ENCODE data around the gene TEX35.

TEX35 gene

DNA sequence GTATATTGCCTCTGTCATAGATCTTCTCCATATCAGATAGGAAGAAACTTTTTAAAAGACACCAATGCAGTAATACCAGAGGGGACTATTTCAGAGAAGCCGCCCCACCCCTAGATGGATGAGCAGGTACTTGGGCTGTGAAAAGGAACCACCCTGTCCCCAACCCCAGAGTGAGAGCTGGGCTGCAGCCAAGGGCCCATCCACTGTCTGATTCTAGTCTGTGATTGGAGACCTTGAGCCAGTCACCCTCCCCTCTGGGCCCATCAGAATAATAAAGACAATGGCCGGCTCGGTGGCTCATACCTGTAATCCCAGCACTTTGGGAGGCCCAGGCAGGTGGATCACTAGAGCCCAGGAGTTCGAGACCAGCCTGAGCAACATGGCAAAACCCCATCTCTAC lies 21.2 kb upstream of the TEX35 start:
- Histone ChIP-seq H2AFZ (ENCODE audit: low read depth, low read length) (no peak overlapping the region), H3K36me3 (ENCODE audit: insufficient read depth, low read length) (no peaks in the 10 kb centered on the region), H4K20me1 (ENCODE audit: insufficient read depth, low read length) (no peaks in the 10 kb centered on the region), H3K9ac (ENCODE audit: low read depth, low read length) (no peak overlapping the region), H3K4me1 (ENCODE audit: insufficient read depth, low read length) (no peaks in the 10 kb centered on the region), H3K27me3 (ENCODE audit: insufficient read depth, low read length, poor library complexity) (no peaks in the 10 kb centered on the region), H3K79me2 (ENCODE audit: insufficient read depth, low read length) (no peaks in the 10 kb centered on the region), H3K27ac (ENCODE audit: low read length) (no peak overlapping the region), H3K9me3 (ENCODE audit: insufficient read depth, low read length, severe bottlenecking) (no peaks in the 10 kb centered on the region), H3K4me3 (ENCODE audit: low read depth in 1 of 2, low read length in 2 of 2) (no peak overlapping the region), H3K4me2 (ENCODE audit: insufficient read depth, low read length) (no peak overlapping the region)
- TF ChIP-seq, protein P1, sequence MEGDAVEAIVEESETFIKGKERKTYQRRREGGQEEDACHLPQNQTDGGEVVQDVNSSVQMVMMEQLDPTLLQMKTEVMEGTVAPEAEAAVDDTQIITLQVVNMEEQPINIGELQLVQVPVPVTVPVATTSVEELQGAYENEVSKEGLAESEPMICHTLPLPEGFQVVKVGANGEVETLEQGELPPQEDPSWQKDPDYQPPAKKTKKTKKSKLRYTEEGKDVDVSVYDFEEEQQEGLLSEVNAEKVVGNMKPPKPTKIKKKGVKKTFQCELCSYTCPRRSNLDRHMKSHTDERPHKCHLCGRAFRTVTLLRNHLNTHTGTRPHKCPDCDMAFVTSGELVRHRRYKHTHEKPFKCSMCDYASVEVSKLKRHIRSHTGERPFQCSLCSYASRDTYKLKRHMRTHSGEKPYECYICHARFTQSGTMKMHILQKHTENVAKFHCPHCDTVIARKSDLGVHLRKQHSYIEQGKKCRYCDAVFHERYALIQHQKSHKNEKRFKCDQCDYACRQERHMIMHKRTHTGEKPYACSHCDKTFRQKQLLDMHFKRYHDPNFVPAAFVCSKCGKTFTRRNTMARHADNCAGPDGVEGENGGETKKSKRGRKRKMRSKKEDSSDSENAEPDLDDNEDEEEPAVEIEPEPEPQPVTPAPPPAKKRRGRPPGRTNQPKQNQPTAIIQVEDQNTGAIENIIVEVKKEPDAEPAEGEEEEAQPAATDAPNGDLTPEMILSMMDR (IDR thresholded peaks at IDR 0.05; ENCODE audit: borderline replicate concordance, extremely low read depth, low read length, poor library complexity, severe bottlenecking) = no peak
- TF ChIP-seq EZH2 (IDR thresholded peaks at IDR 0.05; ENCODE audit: borderline replicate concordance, low read depth, low read length, severe bottlenecking) = no peak
- no peak for DNase-seq
- ATAC-seq (ENCODE audit: insufficient read depth, low read depth) = no peak

DNA sequence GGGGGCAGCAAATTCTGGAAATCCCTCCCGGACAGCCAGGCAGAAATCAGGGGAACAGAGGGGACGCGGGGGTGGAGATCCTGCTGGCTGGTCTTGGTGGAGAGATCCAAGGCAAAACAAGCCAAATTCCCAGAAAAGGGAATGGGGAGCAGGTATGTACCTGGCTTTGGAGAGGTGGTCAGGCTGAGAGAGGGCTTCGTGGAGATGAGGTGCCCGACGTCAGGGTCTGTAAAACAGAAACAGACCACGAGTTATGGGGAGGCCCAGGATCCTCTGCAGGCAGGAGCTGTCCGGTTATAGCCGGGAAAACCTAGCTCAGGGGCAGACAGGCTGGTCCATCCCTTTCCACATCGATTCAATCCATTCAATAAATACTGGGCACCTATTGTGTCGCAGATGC lies 20.6 kb upstream of the TEX35 start:
- Histone ChIP-seq H3K4me1 (ENCODE audit: insufficient read depth, low read length) (no peaks in the 10 kb centered on the region), H4K20me1 (ENCODE audit: insufficient read depth, low read length) (no peaks in the 10 kb centered on the region), H3K27ac (ENCODE audit: low read length) (no peak overlapping the region), H3K9me3 (ENCODE audit: insufficient read depth, low read length, severe bottlenecking) (no peaks in the 10 kb centered on the region), H3K4me2 (ENCODE audit: insufficient read depth, low read length) (no peak overlapping the region), H3K27me3 (ENCODE audit: insufficient read depth, low read length, poor library complexity) (no peaks in the 10 kb centered on the region), H2AFZ (ENCODE audit: low read depth, low read length) (no peak overlapping the region), H3K9ac (ENCODE audit: low read depth, low read length) (no peak overlapping the region), H3K79me2 (ENCODE audit: insufficient read depth, low read length) (no peaks in the 10 kb centered on the region), H3K4me3 (ENCODE audit: low read depth in 1 of 2, low read length in 2 of 2) (no peak overlapping the region), H3K36me3 (ENCODE audit: insufficient read depth, low read length) (no peaks in the 10 kb centered on the region)
- no peak for ATAC-seq (ENCODE audit: insufficient read depth, low read depth)
- TF ChIP-seq, protein P1 (IDR thresholded peaks at IDR 0.05; ENCODE audit: borderline replicate concordance, extremely low read depth, low read length, poor library complexity, severe bottlenecking) = no peak
- TF ChIP-seq EZH2 (IDR thresholded peaks at IDR 0.05; ENCODE audit: borderline replicate concordance, low read depth, low read length, severe bottlenecking) = no peak
- no peak for DNase-seq

DNA sequence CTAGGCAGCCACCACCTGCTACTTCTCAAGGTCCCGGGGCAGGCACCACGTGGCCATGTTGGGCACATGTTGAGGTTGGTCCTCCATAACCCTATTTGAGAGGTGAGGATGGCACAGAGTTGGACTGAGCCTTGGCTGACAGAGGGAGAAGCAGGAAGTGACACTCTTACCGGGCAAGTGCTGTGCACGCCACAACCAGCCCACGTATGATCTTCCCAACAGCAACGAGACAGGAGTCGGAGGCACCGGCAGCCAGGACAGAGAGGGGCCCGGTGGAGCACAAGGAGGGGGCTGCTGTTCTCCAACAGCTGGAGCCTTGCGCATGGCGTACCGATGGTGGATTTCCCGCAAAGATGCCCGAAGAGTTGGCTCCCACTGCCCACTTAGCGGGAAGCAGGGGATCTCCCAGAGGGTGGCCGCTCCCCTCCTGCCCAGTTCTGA lies 19.6 kb upstream of the TEX35 start:
- Histone ChIP-seq H3K4me3 (ENCODE audit: low read depth in 1 of 2, low read length in 2 of 2) (no peak overlapping the region), H3K36me3 (ENCODE audit: insufficient read depth, low read length) (no peaks in the 10 kb centered on the region), H3K9ac (ENCODE audit: low read depth, low read length) (no peak overlapping the region), H2AFZ (ENCODE audit: low read depth, low read length) (no peak overlapping the region), H3K27me3 (ENCODE audit: insufficient read depth, low read length, poor library complexity) (no peaks in the 10 kb centered on the region), H3K4me1 (ENCODE audit: insufficient read depth, low read length) (no peaks in the 10 kb centered on the region), H3K4me2 (ENCODE audit: insufficient read depth, low read length) (no peak overlapping the region), H4K20me1 (ENCODE audit: insufficient read depth, low read length) (no peaks in the 10 kb centered on the region), H3K9me3 (ENCODE audit: insufficient read depth, low read length, severe bottlenecking) (no peaks in the 10 kb centered on the region), H3K27ac (ENCODE audit: low read length) (no peak overlapping the region), H3K79me2 (ENCODE audit: insufficient read depth, low read length) (no peaks in the 10 kb centered on the region)
- TF ChIP-seq, protein P1 (IDR thresholded peaks at IDR 0.05; ENCODE audit: borderline replicate concordance, extremely low read depth, low read length, poor library complexity, severe bottlenecking) = no peak
- TF ChIP-seq EZH2 (IDR thresholded peaks at IDR 0.05; ENCODE audit: borderline replicate concordance, low read depth, low read length, severe bottlenecking) = no peak
- ATAC-seq (ENCODE audit: insufficient read depth, low read depth) (no peak), DNase-seq (no peak)

DNA sequence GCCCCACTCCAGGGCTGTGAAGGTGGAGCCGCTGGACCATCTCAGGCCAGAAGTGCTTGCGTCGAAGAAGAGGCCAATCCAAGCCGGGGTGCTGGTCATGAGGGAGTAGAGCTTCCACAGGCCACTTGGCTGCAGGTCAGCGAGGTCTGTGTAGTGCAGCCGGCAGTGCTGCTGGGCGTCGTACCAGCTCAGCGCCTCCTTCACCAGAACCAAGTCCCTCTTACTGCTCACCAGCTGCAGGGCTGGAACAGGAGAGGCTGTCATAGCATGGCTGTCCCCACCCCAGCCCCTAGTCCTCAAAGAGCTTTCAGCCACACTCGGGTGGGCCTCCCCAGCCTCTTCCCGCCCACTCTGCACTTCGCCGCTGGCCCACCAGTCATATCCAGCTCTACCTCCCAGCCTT lies 18.3 kb upstream of the TEX35 start:
- no peak overlapping the region for H2AFZ ChIP-seq (ENCODE audit: low read depth, low read length)
- H3K79me2 ChIP-seq (ENCODE audit: insufficient read depth, low read length) = no peaks in the 10 kb centered on the region
- no peaks in the 10 kb centered on the region for H3K9me3 ChIP-seq (ENCODE audit: insufficient read depth, low read length, severe bottlenecking)
- DNase-seq (no peak), ATAC-seq (ENCODE audit: insufficient read depth, low read depth) (no peak)
- H3K4me2 ChIP-seq (ENCODE audit: insufficient read depth, low read length) = no peak overlapping the region
- H3K27ac ChIP-seq (ENCODE audit: low read length) = no peak overlapping the region
- H3K4me3 ChIP-seq (ENCODE audit: low read depth in 1 of 2, low read length in 2 of 2) = no peak overlapping the region
- H4K20me1 ChIP-seq (ENCODE audit: insufficient read depth, low read length) = no peaks in the 10 kb centered on the region
- H3K4me1 ChIP-seq (ENCODE audit: insufficient read depth, low read length) = no peaks in the 10 kb centered on the region
- TF ChIP-seq EZH2 (IDR thresholded peaks at IDR 0.05; ENCODE audit: borderline replicate concordance, low read depth, low read length, severe bottlenecking) = no peak
- TF ChIP-seq, protein P1 (IDR thresholded peaks at IDR 0.05; ENCODE audit: borderline replicate concordance, extremely low read depth, low read length, poor library complexity, severe bottlenecking) = no peak
- no peaks in the 10 kb centered on the region for H3K27me3 ChIP-seq (ENCODE audit: insufficient read depth, low read length, poor library complexity)
- no peak overlapping the region for H3K9ac ChIP-seq (ENCODE audit: low read depth, low read length)
- H3K36me3 ChIP-seq (ENCODE audit: insufficient read depth, low read length) = no peaks in the 10 kb centered on the region

Measured in DND-41 (cell line).